GM18861 (cell line): ENCODE measurements around the gene MR1.

Experiments
- ATAC-seq: cut with Tn5 transposase; IDR thresholded peaks from one replicate; pipeline ENCODE4 v1.9.1; 2021; ENCODE audit not compliant: unreplicated experiment

The MR1 gene

DNA sequence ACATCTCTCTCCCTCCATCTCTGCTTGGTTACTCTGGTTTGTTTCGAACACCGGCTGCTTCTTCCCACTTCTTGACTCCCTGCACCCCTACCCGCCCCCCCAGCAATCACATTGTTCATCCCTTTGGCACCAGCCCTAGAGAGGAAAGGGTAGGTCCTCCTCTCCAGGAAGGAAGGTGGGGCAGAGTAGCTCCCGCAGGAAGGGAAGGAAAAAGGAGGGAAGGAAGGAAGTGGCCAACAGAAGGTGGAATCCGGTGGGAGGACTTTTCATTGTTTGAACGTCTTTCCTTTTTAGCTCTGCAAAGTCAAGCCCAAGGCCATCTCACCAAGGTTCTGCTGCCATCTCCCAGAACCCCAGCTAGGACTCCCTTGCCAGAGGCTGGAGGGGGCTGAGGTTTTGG lies 72.7 kb downstream of the MR1 start:
- ATAC-seq: no peak

DNA sequence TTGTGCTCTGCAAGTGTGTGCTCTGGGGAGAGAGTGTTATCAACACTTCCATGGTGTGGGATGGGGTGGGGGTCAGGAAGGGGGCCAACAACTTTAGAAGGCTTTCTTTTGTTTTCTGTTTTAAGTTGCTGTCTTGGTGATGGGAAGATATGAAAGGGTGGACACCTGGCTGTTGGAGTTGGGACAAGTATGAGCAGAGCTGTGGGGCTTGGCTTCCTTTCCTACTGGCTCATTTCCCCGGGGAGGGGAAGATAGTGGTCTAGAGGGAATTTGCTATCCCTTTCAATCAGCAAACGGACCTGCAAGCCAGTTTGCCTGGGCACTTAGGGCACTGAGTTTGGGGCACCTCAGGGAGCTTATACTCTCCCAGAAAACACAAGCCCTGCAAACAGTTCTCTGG lies 73.9 kb downstream of the MR1 start:
- no peak for ATAC-seq

DNA sequence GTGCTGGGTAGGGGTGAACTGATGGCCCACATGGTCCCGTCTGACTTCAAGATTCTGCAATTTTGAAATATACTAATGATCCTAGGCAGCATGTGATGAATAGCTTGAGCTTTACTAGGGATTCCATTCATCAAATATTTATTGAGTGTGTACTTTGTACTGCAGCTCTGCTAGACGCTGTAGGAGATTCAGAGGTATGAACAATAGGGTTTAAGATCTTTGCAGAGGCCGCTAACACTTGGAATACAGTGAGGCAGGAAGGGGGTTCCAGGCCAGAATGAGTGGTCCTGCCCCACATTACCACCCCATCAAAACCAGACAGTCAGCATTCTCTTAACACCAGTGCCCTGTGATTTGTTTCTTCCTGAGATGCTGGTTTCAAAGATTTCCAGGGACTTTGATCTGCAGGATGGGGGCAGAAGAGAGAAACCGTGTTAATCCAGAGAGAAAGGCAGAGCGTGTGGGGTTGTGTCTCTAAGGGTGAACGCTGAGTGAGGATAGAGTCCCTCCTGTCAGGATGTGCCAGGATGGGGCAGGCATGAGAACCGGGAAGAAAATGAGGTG lies 74.6 kb downstream of the MR1 start:
- ATAC-seq: no peak

- ATAC-seq: no peak
Observed at GRCh38 chr1:181110013-181110412, 76.2 kb downstream of the MR1 start.
